Limb (tissue), 2 donors: ENCODE results near the gene OR5H14.
"Not testable (repeated sequence)": the region's sequence is repeated elsewhere in the genome, so short reads cannot be mapped to it uniquely, and the experiment has no call there.

Experiments
- DNase-seq, 2 donors: peaks; one replicate each; pipeline ENCODE4 v3.0.0-alpha.2; 2016; ENCODE audit errors: extremely low spot score in 2 of 2

Gene OR5H14

DNA sequence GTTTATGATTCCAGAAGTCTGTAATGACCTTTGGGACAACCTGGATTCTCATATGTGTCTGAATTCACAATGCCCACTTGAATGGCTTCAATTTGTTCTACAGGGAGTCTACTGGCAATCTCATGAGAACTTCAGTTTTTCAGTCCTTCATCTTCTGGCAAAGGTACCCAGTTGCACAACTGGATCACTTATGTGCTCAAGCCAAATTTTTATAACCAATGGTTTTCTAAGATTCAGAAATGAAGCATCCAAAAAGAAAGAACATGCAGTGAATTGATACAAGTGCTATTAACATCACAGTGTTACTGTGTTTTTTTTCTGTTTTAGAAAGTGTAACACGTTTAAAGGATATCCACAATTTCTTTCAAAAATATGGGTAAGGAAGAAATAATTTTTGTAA, at the start of gene OR5H14:
OR5H14 (plus strand) TSS at position 301 of the 400 bp plus-strand sequence. CDS start 1,907 bp downstream, outside the sequence.
- DNase-seq = no peak

DNA sequence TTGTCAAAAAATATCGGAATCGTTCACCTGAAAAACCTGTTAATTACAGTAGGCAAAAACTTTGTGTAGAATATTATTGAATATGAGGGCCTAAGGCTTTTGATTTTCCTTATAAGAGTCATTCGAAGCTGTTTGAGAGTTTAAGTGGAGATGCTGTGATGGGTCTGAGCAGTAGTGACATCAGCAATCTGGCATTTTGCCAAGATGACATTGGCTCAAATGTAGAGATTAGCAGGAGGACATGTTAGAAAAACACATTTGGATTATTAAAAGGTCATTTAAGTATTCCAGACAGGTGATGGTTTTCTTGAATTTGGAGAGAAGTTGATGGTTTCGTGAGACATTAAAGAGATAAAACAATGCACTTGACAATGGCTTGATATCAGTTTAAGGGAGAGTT, 47.4 kb upstream of the OR5H14 start:
- DNase-seq = no peak

DNA sequence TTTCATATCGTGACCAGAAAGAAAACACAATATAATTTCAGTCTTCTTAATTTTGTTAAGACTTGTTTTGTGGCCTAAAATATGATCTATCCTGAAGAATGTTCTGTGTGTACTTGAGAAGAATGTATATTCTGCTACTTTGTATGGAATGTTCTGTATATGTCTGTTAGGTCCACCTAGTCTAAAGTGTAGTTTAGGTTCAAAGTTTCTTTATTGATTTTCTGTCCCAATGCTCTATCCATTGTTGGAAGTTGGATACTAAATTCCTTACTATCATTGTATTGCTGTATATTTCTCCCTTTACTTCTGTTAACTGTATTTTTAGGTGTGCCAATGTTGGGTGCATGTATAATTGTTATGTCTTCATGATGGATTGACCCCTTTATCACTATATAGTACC, 39.1 kb upstream of the OR5H14 start:
- no peak for DNase-seq

DNA sequence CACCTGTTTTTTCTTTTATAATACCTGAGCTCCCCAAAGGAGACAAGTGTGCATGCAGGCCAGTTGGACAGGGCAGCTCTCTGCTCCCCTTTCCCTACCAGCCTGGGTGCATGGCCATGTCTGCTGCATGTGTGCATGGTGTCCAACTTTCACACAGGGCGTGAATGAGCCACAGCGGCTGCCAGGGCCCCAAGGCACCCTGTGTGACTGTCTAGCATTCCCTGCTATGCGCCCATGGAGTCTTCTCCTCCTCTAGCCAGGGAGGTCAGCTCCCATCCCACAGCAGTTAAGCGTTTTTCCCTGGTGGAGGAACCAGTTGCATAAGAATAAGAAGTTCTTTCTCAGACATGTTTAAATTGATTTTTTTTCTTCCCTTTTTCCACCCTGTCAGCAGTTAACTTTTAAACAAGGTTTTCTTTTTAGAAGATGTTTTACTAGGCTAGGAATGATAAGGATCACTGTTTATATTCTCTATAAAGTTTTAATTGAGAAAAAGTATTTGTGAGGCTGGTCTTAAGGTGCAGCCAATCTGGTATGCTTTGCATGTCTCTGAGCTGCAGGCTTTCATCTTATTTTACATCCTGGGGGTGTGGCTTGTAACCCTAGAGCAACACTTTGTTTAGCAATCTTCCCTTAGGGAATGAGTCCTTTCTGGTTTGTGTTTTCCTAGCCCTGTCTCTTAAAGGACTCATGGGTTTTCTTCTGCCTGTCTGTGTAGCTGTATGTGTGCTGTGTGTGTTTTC, 37.3 kb upstream of the OR5H14 start:
- no peak for DNase-seq

DNA sequence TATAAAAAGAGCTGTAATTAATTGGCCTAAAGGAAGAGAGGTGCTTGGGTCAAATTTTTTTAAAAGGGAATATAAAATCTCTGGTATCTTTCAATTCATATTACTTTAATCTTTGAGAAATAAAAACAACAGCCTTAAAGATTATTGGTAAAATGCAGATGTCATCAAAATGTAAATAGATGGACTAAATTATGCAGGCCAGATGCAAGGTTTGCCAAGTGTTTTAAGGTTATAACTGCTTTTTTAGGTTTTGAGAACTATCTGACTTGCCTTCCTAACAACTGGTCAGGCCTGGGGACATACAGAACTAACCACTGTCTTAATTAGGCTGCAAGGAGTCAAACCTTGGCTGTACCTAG, 36.8 kb upstream of the OR5H14 start:
- DNase-seq = no peak

DNA sequence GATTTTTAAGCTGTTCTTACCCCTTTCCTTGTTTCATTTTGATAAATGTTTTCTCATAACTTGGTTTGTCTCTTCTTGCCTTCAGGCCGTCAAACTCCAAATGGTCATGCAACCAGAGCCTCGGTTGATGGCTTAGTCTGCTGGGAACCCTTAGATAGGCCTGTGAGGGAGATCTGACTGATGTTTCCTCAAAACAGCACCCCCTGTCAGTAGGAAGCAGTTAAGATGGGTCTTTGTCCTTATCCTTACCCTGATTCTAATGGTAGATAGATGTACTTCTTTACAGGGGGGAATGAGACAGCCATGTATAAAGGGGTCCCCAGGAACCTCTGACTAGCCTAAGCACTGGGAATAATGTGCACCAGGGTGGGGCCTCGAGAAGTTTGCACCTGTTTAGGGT, 33.0 kb upstream of the OR5H14 start:
- no peak for DNase-seq

DNA sequence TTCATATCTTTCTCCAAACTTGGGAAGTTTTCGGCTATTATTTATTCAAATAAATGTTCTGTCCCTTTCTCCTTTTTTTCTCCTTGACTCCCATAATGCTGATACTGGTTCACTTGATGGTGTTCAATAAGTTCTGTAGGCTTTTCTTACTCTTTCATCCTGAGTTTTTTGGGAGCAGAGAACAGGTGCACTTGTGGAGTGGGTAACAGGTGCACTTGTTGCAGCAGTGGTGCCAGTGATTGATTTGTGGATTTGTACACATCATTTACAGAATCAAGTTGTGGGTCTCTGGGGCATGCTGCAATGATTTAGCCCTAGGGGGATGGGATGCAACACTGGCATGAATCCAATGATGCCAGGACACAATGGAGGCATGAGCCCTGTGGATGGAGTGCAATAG, 31.6 kb upstream of the OR5H14 start:
- no peak for DNase-seq

DNA sequence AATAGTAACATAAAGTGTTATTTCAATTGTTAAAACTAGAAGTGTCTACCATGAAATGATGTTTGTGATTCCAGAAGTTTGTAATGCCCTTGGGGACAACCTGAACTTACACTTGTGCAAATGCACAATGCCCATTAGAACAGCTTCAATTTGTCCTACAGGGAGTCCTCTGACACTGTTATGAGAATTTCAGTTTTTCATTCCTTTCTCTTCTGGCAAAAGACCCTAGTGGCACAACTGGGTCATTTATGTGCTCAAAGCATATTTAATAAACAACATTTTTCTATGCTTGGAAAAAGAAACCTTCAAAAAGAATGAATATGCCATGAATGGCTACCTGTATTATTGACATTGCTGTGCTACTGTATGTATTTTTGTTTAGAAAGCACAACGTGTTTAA, 16.9 kb upstream of the OR5H14 start, which contains the start of gene OR5H1:
OR5H1 (plus strand) TSS at position 301 of the 400 bp plus-strand sequence. CDS start 1,977 bp downstream, outside the sequence.
- no peak for DNase-seq

DNA sequence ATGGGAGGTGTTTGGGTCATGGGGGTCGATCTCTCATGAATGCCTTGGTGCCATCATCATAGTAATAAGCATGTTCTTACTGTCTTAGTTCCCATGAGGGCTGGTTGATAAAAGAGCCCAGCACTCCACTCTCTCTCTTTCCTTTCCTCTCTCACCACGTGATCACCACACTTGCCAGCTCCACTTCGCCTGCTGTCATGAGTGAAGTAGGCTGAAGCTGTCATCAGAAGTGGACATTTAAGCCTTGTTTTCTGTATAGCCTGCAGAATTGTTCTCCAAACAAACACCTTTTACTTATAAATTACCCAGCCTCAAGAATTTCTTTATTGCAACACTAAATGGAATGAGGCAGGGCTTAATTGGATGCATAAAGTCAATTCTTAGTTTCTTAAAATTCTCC, 10.6 kb upstream of the OR5H14 start:
- no peak for DNase-seq

DNA sequence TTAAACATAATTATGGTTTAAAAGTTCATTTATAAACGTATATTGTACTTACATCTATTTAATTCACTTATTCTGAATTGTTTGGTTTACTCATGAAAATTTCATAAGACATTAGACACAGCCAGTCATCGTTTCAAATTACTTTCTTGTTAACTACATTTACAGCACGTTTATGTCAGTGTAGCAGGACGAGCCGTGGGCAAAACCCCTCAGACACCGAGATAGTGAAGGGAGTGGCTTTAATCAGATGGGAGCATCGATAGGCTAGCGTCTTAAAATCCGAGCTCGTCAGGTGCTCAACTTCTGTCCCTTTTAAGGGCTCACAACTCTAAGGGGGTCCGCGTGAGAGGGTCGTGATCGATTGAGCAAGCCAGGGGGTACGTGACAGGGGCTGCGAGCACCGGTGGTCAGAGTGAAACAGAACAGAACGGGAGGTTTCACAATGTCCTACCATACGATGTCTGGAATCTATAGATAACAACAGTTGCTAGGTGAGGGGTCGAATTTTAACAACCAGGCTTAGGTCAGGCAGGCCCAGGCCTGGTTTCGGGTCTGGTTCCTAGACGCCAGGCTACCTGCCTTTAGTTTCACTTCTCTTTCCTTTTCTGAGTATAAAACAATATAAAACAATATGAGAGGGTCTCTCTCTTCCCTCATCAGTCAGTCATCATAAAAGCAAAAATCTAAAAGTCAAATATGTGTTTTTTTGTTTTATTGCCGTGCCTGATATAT, 9.3 kb upstream of the OR5H14 start:
- DNase-seq = not testable (repeated sequence)

DNA sequence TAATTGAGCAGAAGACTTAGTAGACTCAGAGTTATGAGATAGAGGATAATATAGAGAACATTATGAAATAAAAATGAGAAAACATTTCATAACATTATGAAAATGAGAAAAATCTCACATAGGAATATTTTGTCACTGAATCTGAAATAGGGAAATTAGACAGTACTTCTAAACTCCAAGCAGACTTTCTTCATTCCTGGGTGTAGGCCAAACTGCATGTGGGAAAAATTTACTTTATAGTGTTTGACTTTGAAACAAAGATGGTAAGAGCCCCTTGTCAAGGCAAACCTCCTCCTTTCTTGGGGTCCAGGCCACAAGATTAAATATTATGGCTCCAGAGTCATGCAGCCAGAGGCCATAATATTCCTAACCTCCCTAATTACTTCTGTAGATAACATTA, 6.7 kb upstream of the OR5H14 start:
- DNase-seq = no peak

DNA sequence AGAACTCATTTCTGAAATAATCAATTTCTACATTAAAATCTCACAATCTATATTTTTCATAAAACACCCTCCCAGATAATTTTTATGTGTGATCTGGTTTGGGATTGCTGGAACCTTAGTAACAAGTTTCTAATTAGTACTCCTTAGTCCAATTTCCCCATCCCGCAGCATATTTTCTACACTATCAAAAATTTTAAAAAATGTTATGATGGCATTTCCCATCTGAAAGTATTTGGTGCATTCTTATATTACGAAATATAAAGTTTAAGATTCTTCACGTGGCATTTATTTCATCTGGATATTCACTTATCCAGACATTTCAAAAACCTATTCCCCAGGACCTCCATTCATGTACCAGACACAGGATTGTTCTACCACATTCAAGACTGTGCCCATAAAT, 1.5 kb downstream of the OR5H14 start:
- DNase-seq = no peak

DNA sequence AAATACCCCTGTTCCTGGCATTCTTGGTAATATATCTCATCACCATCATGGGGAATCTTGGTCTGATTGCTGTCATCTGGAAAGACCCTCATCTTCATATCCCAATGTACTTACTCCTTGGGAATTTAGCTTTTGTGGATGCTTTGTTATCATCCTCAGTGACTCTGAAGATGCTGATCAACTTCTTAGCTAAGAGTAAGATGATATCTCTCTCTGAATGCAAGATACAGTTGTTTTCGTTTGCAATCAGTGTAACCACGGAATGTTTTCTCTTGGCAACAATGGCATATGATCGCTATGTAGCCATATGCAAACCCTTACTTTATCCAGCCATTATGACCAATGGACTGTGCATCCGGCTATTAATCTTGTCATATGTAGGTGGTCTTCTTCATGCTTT, 2.2 kb downstream of the OR5H14 start:
- DNase-seq = not testable (repeated sequence)

DNA sequence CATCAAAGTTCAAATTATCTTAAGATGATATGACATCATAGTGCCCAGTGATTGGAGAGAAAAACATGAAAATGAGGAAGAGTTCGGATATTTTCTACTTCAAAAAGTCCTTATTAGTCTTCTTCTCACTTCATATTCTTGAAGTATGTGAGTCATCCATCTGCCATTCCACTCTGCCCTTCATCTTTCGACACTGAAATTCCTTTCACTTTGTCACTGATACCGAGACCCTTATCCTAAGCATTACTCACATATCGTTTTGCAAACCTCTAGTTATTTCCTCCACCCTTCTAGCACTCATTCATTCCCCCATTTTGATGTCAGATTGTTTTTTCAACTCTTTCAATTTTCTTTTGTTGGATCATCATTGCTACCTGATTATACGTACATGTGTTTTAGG, 4.0 kb downstream of the OR5H14 start:
- DNase-seq = no peak

DNA sequence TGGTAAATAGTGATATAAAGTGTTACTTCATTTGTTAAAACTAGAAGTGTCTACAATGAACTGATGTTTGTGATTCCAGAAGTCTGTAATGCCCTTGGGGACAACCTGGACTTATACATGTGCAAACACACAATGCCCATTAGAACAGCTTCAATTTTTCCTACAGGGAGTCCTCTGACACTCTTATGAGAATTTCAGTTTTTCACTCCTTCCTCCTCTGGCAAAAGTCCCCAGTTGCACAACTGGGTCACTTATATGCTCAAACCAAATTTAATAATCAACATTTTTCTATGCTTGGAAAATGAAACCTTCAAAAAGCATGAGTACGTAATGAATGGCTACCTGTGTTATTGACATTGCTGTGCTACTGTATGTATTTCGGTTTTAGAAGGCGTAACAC, 19.1 kb downstream of the OR5H14 start, which contains the start of gene OR5H15:
OR5H15 (plus strand) TSS at position 301 of the 400 bp plus-strand sequence. CDS start 2,004 bp downstream, outside the sequence.
- no peak for DNase-seq

DNA sequence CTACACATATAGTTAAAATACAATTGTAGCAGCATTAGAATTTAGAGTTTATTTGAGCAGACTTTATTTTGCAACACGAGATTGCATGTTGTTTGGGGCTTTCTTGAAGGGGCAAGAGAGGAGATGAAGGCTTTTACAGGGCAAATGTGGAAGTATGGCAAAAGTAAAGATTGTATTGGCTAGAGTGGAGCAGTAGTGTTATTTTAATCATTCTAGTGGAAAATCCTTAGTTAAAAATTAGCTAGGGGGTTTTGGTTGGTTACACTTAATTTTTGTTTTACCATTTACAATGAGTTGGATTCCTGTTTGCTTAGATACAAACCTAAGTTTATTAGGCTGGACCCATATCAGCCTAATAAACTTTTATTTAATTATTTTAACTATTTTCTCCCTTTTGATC, 23.8 kb downstream of the OR5H14 start:
- no peak for DNase-seq

DNA sequence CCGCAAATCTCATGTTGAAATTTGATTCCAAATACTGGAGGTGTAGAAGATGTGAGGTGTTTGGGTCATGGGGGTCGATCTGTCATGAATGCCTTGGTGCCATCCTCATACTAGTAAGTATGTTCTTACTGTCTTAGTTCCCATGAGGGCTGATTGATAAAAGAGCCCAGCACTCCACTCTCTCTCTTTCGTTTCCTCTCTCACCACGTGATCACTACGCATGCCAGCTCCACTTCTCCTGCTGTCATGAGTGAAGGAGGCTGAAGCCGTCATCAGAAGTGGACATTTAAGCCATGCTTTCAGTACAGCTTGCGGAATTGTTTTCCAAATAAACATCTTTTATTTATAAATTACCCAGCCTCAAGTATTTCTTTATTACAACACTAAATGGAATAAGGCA, 25.3 kb downstream of the OR5H14 start:
- DNase-seq = no peak

DNA sequence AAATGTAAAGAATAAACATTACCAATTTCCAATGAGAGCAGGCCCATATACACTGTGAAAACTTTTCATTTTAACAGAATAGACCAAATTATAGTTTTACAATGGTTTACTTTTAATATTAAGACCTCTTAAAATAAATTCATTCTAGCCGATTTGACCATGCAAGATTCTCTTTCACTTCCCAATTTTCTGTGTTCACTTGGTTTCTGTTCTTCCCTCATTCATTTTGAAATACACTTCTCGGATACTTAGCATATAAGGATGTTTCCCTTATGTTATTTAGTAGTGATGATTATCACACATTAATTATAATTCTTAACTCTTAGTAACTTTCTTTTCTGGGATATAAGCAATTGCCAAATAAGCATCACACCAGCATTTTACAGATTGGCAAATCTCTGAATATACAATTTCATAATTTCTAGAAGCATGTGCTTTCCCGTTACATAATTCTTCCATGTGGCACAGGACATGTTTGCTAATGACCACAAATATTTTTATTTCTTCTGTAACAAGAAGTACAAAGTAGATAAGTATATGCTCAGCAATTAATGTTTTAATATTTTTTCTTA, 33.1 kb downstream of the OR5H14 start:
- no peak for DNase-seq

DNA sequence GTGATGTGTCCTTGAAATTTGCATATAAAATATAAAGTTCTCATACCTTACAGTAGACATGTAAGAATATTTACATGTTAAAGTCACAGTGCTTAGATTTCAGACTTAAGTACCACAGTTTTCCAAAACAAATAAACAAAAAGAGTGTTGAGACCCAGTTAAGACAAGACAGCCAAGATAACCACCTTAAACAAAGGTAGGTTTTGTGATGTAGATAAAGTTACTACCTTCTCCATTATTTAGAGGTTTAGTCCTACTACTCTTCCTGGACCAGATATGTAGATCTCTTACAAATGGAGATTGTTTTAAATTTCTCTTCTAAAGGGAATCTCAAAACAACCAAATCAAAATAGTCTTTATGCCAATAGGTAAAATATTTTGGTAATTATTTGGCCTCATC, 34.9 kb downstream of the OR5H14 start:
- no peak for DNase-seq

DNA sequence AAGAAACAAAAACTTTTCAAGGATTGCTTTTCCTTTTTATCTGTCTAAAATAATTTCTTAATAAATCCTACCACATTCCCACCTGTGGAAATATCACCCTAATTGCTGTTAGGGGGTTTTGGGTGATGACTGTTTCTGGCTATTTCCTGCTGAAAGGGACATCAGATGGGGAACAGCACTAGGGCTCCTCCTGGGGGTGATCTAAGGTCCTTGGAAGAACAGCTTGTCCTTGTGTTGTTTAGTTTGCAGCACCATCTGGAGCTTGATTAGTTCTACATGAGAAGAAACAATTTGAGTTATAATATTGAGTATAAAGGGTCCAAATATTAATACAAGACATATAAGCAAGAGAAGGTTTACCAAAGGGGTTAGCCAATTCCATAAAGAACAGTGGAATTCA, 37.9 kb downstream of the OR5H14 start:
- no peak for DNase-seq

DNA sequence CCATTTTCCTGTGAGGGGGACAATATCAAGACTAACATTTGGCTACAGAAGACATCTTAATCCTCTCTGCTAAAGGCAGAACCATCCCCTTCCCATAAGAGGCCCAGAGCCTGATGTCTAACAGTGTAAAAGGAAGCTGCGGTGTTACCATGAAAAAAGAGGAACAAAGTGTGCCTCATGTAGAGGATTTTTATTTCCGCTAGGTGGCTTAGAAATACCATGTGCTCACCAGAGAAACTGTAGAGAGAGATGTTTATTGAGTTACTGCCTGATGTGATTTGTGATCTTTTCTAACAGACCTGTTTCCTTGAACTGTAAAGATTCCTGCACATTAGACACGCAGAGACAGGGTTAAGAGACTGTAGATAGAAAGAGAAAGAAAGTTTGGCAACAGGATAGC, 41.3 kb downstream of the OR5H14 start:
- no peak for DNase-seq

DNA sequence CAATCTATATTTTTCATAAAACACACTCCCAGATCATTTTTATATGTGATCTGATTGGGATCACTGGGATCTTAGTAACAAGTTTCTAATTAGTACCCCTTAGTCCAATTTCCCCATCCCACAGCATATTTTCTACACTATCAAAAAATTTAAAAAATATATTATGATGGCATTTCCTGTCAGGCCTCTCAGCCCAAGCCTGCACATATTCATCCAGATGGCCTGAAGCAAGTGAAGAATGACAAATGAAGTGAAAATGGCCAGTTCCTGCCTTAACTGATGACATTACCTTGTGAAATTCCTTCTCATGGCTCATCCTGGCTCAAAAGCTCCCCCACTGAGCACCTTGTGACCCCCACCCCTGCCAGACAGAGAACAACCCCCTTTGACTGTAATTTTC, 43.6 kb downstream of the OR5H14 start:
- not testable (repeated sequence) for DNase-seq

DNA sequence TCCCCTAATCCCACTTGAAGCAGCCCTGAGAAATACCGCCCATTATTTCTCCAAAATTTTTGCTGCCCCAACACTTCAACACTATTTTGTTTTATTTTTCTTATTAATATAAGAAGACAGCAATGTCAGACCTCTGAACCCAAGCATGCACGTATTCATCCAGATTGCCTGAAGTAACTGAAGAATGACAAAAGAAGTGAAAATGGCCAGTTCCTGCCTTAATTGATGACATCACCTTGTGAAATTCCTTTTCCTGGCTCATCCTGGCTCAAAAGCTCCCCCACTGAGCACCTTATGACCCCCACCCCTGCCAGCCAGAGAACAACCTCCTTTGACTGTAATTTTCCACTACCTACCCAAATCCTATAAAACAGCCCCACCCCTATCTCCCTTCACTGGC, 49.0 kb downstream of the OR5H14 start:
- not testable (repeated sequence) for DNase-seq
